B cell (primary cell): ENCODE results near the gene PANK1.

Experiments used
- EZH2 ChIP-seq: IDR thresholded peaks from 2 replicates; pipeline ENCODE4 v1.6.1; 2012; ENCODE audit warnings: borderline replicate concordance, low read depth, mild to moderate bottlenecking, moderate library complexity, low read length; ENCODE audit not compliant: insufficient read depth, poor library complexity, severe bottlenecking
- TF ChIP-seq, protein P1 (sequence below): fragments of 200-600 bp; IDR thresholded peaks from one replicate; pipeline ENCODE4 v1.8.0; 2022; ENCODE audit warnings: antibody characterized with exemption, mild to moderate bottlenecking

DNA sequence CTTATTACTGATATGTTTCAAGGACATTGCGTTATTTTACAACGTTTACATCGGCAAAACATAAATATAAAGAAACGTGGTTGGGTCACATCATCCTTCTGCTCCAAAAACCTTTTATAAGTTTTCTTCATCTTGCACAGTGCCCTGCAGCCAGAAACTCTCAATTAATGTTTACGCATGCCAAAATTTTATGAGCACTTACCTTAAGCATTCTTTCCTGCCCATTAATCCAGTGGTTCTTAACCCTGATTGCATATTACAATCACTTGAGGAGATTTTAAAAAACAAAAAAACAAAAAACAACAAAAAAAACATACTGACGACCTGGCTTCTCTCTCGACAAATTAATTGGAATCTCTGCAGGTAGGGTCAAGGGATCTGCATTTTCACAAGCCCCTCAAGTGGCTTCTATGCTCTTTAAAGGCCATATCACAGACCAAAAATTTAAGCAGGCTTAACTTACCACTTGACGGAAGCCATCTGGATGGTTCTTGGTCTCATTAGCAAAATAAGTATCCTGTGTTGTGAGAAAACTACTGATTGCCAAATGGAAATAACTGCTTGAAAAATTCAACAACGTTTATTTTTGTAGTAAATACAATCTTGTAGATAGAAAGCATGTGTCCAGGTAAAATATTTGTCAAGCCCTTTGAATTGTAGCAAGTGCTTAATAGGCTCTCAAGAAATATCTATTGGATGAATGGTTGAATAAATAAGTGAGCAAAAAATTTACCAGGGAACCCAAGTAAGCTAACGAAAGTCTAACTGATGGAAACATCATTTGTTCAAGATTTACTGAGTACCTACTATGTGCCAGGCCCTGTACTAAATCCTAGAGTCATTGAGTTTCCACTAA, 78.7 kb downstream of the PANK1 start:
- no peak for TF ChIP-seq EZH2
- TF ChIP-seq, protein P1, sequence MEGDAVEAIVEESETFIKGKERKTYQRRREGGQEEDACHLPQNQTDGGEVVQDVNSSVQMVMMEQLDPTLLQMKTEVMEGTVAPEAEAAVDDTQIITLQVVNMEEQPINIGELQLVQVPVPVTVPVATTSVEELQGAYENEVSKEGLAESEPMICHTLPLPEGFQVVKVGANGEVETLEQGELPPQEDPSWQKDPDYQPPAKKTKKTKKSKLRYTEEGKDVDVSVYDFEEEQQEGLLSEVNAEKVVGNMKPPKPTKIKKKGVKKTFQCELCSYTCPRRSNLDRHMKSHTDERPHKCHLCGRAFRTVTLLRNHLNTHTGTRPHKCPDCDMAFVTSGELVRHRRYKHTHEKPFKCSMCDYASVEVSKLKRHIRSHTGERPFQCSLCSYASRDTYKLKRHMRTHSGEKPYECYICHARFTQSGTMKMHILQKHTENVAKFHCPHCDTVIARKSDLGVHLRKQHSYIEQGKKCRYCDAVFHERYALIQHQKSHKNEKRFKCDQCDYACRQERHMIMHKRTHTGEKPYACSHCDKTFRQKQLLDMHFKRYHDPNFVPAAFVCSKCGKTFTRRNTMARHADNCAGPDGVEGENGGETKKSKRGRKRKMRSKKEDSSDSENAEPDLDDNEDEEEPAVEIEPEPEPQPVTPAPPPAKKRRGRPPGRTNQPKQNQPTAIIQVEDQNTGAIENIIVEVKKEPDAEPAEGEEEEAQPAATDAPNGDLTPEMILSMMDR: no peak
